Measurements from ENCODE around the gene RAB2B.

RAB2B gene

DNA sequence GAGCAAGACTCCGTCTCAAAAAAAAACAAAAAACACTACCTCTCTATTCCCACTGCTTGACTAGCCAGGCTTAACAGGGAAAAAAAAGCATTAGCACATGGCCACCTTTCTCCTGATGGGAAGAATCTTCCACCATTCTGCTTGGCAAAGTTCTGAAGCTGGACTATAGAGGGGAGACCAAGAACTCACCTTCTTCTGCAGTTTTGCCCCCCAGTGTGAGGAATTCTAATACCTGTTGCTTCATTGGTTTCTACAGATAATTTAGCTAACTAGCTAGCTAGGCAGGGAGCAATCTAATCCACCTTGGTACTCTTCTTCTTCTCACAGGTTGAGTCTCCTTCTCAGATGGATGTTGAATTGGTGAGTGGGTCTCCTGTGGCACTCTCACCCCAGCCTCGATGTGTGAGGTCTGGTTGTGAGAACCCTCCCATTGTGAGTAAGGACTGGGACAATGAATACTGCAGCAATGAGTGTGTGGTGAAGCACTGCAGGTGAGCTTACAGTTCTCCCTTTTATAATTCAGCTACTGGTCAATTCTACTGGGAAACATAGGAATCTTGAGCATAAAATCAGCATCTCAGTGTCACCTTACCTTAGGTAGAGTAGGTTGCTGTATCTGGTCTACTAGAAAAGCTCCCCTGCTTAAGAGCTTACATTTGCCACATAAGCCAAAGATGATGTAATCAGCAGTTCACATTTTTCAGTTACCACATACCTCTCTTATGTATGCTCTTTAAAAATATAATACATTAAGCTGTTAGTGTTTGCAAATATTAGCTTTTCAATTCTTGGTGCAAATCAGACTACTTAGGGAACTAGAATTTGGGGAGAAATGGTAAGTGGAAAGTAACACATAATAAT is 18.4 kb upstream of the RAB2B start:
- ATAC-seq (ENCODE audit: low read depth): no peak

DNA sequence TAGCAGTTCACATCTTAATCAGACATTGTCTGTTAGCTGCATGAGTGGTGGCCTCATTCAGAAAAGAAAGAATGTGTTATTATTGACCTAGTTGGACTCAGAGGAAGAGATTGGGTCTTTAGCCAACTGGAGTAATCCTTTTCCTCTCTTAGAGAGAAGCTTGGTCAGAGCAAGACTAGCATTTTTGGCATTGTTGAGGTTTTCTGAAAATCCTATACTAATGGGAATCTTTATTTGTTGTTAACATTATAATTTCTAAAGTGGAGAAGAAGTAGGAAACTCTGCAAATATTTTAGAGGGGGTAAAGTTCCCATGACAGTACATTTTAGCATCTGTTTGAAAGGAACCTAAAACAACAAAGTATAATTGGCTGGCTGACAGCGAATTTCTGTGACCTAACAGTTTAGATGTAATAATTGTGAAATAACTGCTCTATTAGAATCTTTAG is 9.9 kb upstream of the RAB2B start:
- no peak overlapping the region for H3K4me3 ChIP-seq (ENCODE audit: severe bottlenecking)
- no peaks in the 10 kb centered on the region for H3K27me3 ChIP-seq (ENCODE audit: insufficient read depth, poor library complexity, severe bottlenecking)
- no peaks in the 10 kb centered on the region for H3K9me3 ChIP-seq (ENCODE audit: severe bottlenecking)
- H3K4me1 ChIP-seq (ENCODE audit: insufficient read depth, poor library complexity, severe bottlenecking): no peaks in the 10 kb centered on the region
- no peak for ATAC-seq (ENCODE audit: low read depth)
- no peak for DNase-seq (ENCODE audit: low spot score)
- TF ChIP-seq, protein P1, sequence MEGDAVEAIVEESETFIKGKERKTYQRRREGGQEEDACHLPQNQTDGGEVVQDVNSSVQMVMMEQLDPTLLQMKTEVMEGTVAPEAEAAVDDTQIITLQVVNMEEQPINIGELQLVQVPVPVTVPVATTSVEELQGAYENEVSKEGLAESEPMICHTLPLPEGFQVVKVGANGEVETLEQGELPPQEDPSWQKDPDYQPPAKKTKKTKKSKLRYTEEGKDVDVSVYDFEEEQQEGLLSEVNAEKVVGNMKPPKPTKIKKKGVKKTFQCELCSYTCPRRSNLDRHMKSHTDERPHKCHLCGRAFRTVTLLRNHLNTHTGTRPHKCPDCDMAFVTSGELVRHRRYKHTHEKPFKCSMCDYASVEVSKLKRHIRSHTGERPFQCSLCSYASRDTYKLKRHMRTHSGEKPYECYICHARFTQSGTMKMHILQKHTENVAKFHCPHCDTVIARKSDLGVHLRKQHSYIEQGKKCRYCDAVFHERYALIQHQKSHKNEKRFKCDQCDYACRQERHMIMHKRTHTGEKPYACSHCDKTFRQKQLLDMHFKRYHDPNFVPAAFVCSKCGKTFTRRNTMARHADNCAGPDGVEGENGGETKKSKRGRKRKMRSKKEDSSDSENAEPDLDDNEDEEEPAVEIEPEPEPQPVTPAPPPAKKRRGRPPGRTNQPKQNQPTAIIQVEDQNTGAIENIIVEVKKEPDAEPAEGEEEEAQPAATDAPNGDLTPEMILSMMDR (IDR thresholded peaks at IDR 0.05; ENCODE audit: poor library complexity, severe bottlenecking): no peak
- H3K27ac ChIP-seq (ENCODE audit: poor library complexity, severe bottlenecking): no peak overlapping the region
- peaks cover 67% of the 10 kb centered on the region for H3K36me3 ChIP-seq (ENCODE audit: low read depth)

More for the DNA sequence above, 18.4 kb upstream of the RAB2B start:
- peaks cover 95% of the 10 kb centered on the region for H3K36me3 ChIP-seq (ENCODE audit: low read depth)
- no peaks in the 10 kb centered on the region for H3K4me1 ChIP-seq (ENCODE audit: insufficient read depth, poor library complexity, severe bottlenecking)
- H3K9me3 ChIP-seq (ENCODE audit: severe bottlenecking): no peaks in the 10 kb centered on the region
- H3K27me3 ChIP-seq (ENCODE audit: insufficient read depth, poor library complexity, severe bottlenecking): no peaks in the 10 kb centered on the region
- TF ChIP-seq, protein P1 (IDR thresholded peaks at IDR 0.05; ENCODE audit: poor library complexity, severe bottlenecking): no peak
- H3K27ac ChIP-seq (ENCODE audit: poor library complexity, severe bottlenecking): no peak overlapping the region
- no peak for DNase-seq (ENCODE audit: low spot score)
- no peak overlapping the region for H3K4me3 ChIP-seq (ENCODE audit: severe bottlenecking)

DNA sequence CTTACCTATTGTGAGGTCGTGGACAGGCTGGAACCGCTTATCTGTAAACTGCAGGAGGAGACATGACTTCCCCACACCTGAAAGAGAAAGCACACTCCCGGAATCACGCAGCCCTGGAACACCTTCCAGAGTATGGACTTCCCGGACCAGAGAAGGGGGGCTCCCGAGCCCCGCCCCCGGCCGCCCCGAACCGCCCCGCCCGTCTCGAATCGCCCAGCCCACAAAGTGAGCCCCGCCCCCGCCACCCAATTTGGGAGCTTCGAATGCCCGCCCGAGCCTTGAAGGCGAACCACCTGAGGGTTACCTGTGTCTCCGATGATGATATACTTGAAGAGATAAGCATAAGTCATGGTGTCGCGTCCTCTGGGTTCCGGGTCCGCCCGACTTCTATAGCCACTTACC is 235 bp downstream of the RAB2B start:
- TF ChIP-seq, protein P1 (IDR thresholded peaks at IDR 0.05; ENCODE audit: poor library complexity, severe bottlenecking): no peak
- peak overlapping the region; percentile 84 for H3K4me3 ChIP-seq (ENCODE audit: severe bottlenecking)
- no peaks in the 10 kb centered on the region for H3K27me3 ChIP-seq (ENCODE audit: insufficient read depth, poor library complexity, severe bottlenecking)
- DNase-seq (ENCODE audit: low spot score): peak; percentile 92
- peaks cover 5% of the 10 kb centered on the region for H3K4me1 ChIP-seq (ENCODE audit: insufficient read depth, poor library complexity, severe bottlenecking)
- peak overlapping the region; percentile 60 for H3K27ac ChIP-seq (ENCODE audit: poor library complexity, severe bottlenecking)
- peaks cover 60% of the 10 kb centered on the region for H3K36me3 ChIP-seq (ENCODE audit: low read depth)
- H3K9me3 ChIP-seq (ENCODE audit: severe bottlenecking): no peaks in the 10 kb centered on the region
- ATAC-seq (ENCODE audit: low read depth): peak; percentile 78

DNA sequence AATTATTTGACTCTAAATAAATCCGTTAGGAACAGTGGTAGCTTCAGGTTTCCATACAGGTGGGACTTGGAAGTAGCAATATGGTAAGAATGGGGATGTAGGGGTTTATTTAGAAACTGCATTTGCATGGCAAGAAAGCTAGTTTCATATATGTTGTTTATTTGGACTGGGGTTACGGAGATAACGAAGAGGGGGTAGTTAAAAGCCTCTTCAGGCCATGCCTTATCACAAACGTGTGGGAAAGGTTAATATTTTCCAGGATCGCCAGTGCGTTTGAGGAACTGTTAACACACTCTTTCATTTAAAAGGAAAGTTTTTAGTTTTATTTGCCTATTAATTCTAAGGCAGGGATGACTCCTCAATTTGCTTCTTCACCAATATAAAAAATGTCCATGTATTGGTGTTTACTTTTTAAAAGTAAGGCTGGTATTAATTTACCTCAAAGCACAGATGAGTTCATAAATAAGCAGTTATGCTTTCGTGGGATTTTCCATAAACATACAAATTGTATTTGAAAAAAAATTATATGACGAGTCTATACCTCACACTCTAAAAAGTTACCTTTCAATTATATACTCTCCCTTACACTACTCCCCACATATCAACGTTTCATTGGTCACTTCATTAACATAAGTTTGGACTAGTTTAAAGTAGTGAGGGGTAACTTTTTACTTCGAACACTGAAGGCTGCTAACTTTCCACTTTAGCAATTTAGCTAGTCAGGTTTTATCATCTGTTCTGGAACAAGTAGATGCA is 814 bp downstream of the RAB2B start:
- Histone ChIP-seq H3K36me3 (ENCODE audit: low read depth) (peaks cover 54% of the 10 kb centered on the region), H3K27ac (ENCODE audit: poor library complexity, severe bottlenecking) (peak overlapping the region; percentile 60), H3K4me3 (ENCODE audit: severe bottlenecking) (peak overlapping the region; percentile 84), H3K9me3 (ENCODE audit: severe bottlenecking) (no peaks in the 10 kb centered on the region), H3K4me1 (ENCODE audit: insufficient read depth, poor library complexity, severe bottlenecking) (peaks cover 5% of the 10 kb centered on the region), H3K27me3 (ENCODE audit: insufficient read depth, poor library complexity, severe bottlenecking) (no peaks in the 10 kb centered on the region)
- TF ChIP-seq, protein P1 (IDR thresholded peaks at IDR 0.05; ENCODE audit: poor library complexity, severe bottlenecking): no peak
- ATAC-seq (ENCODE audit: low read depth): peak; percentile 47
- no peak for DNase-seq (ENCODE audit: low spot score)

Measured in RWPE2 (cell line).